GM12892 (cell line): ENCODE measurements around the gene ASB10.

Source experiments
- POLR2A ChIP-seq: IDR thresholded peaks from 2 replicates; pipeline ENCODE4 v1.6.1; 2011; ENCODE audit warnings: low read depth, low read length, control low read depth
- POLR2AphosphoS5 ChIP-seq: IDR thresholded peaks from 2 replicates; pipeline ENCODE4 v1.6.1; 2011; ENCODE audit warnings: low read depth, low read length, control low read depth
- TAF1 ChIP-seq: IDR thresholded peaks from 2 replicates; pipeline ENCODE4 v1.6.1; 2011; ENCODE audit warnings: low read depth, mild to moderate bottlenecking, control low read depth, low read length, borderline replicate concordance

GRCh38 chr7:151128144-151128543, 58.9 kb downstream of the ASB10 start:
- TF ChIP-seq POLR2A (no peak), TAF1 (no peak), POLR2AphosphoS5 (no peak)
